ENCODE results near the gene S100A12. TPM values are rescaled to one million over a fixed set of nuclear protein-coding genes. Genes with fewer than 3 reads are reported as not detected.

The S100A12 gene
- total RNA-seq, 1 experiment from 2014 or later = not detected

GRCh38 chr1:153345187-153346076, 30.0 kb downstream of the S100A12 start:
- ChIA-PET POLR2A (no interaction called here), CTCF (interaction anchor here (0.6 to 28.2 kb wide), 3 partner anchors 8 to 151 kb away, joined by 4 to 1438 read pairs (median 46); no protein-coding TSS in a partner anchor)
- Mint-ChIP-seq H3K9me3 (ENCODE audit: unreplicated experiment) (peaks cover 8% of the 10 kb centered on the region), H3K4me1 (ENCODE audit: insufficient read depth, unreplicated experiment) (peaks cover 10% of the 10 kb centered on the region), H3K4me3 (ENCODE audit: unreplicated experiment) (no peak overlapping the region), H3K36me3 (ENCODE audit: insufficient read depth, unreplicated experiment) (no peaks in the 10 kb centered on the region), H3K27ac (ENCODE audit: low read depth, unreplicated experiment) (no peak overlapping the region), H3K27me3 (ENCODE audit: insufficient read depth, unreplicated experiment) (peaks cover 90% of the 10 kb centered on the region)
- no TSS peak for BruUV-seq (replicated peaks)
- no peak for TF ChIP-seq CTCF (IDR thresholded peaks at IDR 0.05; ENCODE audit: unreplicated experiment)
- DNase-seq (ENCODE audit: unreplicated experiment) = no peak
- intact Hi-C loops (cut with micrococcal nuclease) = no loop called here

- no peak for DNase-seq (ENCODE audit: unreplicated experiment)
- Mint-ChIP-seq H3K4me3 (ENCODE audit: unreplicated experiment) (no peak overlapping the region), H3K9me3 (ENCODE audit: unreplicated experiment) (peaks cover 8% of the 10 kb centered on the region), H3K36me3 (ENCODE audit: insufficient read depth, unreplicated experiment) (no peaks in the 10 kb centered on the region), H3K27ac (ENCODE audit: low read depth, unreplicated experiment) (no peak overlapping the region), H3K4me1 (ENCODE audit: insufficient read depth, unreplicated experiment) (peaks cover 10% of the 10 kb centered on the region), H3K27me3 (ENCODE audit: insufficient read depth, unreplicated experiment) (peaks cover 83% of the 10 kb centered on the region)
- ChIA-PET POLR2A (interaction anchor here (1.0 kb wide), 1 partner anchor 31 kb away, joined by 3 read pairs; the partner anchor contains the start of gene S100A12), CTCF (interaction anchor here (0.6 to 28.2 kb wide), 4 partner anchors 9 to 152 kb away, joined by 3 to 1438 read pairs (median 24); no protein-coding TSS in a partner anchor)
- no peak for TF ChIP-seq CTCF (IDR thresholded peaks at IDR 0.05; ENCODE audit: unreplicated experiment)
- intact Hi-C loops (cut with micrococcal nuclease) = no loop called here
- no TSS peak for BruUV-seq (replicated peaks)
Observed at GRCh38 chr1:153344718-153345025, 30.7 kb downstream of the S100A12 start.

- no peaks in the 10 kb centered on the region for H3K36me3 Mint-ChIP-seq (ENCODE audit: insufficient read depth, unreplicated experiment)
- no peak overlapping the region for H3K4me3 Mint-ChIP-seq (ENCODE audit: unreplicated experiment)
- no TSS peak for BruUV-seq (replicated peaks)
- POLR2A ChIA-PET = interaction anchor here (1.0 to 1.1 kb wide), 2 partner anchors 32 to 158 kb away, joined by 3 read pairs; partner anchors contain the start of gene S100A12
- TF ChIP-seq CTCF (IDR thresholded peaks at IDR 0.05; ENCODE audit: unreplicated experiment) = no peak
- no peak for DNase-seq (ENCODE audit: unreplicated experiment)
- CTCF ChIA-PET = interaction anchor here (0.6 to 28.2 kb wide), 5 partner anchors 9 to 312 kb away, joined by 3 to 1438 read pairs (median 4); no protein-coding TSS in a partner anchor
- H3K4me1 Mint-ChIP-seq (ENCODE audit: insufficient read depth, unreplicated experiment) = peaks cover 8% of the 10 kb centered on the region
- peaks cover 8% of the 10 kb centered on the region for H3K9me3 Mint-ChIP-seq (ENCODE audit: unreplicated experiment)
- intact Hi-C loops (cut with micrococcal nuclease) = no loop called here
- H3K27ac Mint-ChIP-seq (ENCODE audit: low read depth, unreplicated experiment) = no peak overlapping the region
- peaks cover 83% of the 10 kb centered on the region for H3K27me3 Mint-ChIP-seq (ENCODE audit: insufficient read depth, unreplicated experiment)
Observed at GRCh38 chr1:153343811-153344717, 31.4 kb downstream of the S100A12 start.
